ENCODE results near the gene SLC19A1.

The SLC19A1 gene

DNA sequence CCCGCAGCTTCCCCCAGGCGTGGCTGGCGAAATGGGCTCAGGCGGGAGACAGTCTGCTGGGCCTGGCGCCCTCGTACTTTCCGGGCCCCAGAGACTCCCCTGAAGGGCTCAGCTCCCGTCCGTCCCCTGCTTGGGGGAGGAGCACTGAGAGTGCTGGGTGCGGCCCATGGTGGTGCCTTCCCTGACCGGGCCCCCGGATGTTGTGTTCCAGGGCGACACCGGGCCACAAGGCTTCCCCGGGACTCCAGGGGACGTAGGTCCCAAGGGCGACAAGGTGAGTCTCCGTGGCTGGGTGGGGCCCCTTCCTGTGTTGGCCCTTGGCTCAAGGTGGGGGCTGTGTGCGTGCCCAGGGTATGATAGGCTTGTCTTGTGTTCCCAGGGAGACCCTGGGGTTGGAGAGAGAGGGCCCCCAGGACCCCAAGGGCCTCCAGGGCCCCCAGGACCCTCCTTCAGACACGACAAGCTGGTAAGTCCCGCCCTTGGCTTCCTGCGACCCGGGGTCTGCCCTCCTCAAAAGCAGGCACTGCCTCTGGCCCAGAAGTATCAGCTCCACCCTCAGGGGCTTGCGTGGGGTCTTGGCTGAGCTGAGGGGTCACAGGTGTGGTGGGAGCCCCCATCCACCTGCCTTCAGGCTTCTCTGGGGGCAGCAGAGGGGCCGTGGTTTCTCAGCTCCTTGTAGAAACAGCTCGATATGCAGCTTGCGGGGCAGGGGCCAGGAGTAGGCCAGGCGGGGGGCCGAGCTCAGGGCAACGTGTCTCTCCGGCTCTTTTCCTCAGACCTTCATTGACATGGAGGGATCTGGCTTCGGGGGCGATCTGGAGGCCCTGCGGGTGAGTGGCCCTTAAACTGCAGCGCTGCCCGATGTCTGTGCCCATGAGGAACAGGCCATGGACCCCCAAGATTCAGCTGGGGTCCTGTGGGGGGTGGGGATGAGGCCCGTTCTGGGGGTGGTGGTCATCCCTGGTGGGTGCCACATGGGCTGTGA, 62.3 kb downstream of the SLC19A1 start:
- no peak overlapping the region for H3K27ac Mint-ChIP-seq
- no peak for DNase-seq
- no peak overlapping the region for H3K4me3 Mint-ChIP-seq
- TF ChIP-seq, protein P1, sequence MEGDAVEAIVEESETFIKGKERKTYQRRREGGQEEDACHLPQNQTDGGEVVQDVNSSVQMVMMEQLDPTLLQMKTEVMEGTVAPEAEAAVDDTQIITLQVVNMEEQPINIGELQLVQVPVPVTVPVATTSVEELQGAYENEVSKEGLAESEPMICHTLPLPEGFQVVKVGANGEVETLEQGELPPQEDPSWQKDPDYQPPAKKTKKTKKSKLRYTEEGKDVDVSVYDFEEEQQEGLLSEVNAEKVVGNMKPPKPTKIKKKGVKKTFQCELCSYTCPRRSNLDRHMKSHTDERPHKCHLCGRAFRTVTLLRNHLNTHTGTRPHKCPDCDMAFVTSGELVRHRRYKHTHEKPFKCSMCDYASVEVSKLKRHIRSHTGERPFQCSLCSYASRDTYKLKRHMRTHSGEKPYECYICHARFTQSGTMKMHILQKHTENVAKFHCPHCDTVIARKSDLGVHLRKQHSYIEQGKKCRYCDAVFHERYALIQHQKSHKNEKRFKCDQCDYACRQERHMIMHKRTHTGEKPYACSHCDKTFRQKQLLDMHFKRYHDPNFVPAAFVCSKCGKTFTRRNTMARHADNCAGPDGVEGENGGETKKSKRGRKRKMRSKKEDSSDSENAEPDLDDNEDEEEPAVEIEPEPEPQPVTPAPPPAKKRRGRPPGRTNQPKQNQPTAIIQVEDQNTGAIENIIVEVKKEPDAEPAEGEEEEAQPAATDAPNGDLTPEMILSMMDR (IDR thresholded peaks at IDR 0.05) = no peak
- H3K36me3 Mint-ChIP-seq (ENCODE audit: low read depth) = peaks cover 36% of the 10 kb centered on the region
- H3K4me1 Mint-ChIP-seq = peaks cover 22% of the 10 kb centered on the region
- no peaks in the 10 kb centered on the region for H3K27me3 Mint-ChIP-seq (ENCODE audit: low read depth, poor library complexity)
- H3K9me3 Mint-ChIP-seq = no peaks in the 10 kb centered on the region

- no peak overlapping the region for H3K27ac Mint-ChIP-seq
- no peak overlapping the region for H3K4me3 Mint-ChIP-seq
- no peak for DNase-seq
- H3K9me3 Mint-ChIP-seq = no peaks in the 10 kb centered on the region
- peaks cover 26% of the 10 kb centered on the region for H3K4me1 Mint-ChIP-seq
- H3K27me3 Mint-ChIP-seq (ENCODE audit: low read depth, poor library complexity) = no peaks in the 10 kb centered on the region
- TF ChIP-seq, protein P1 (IDR thresholded peaks at IDR 0.05) = no peak
- peaks cover 34% of the 10 kb centered on the region for H3K36me3 Mint-ChIP-seq (ENCODE audit: low read depth)
These were observed 63.2 kb downstream of the SLC19A1 start for GRCh38 chr21:45478816-45479669.

- Mint-ChIP-seq H3K36me3 (ENCODE audit: low read depth) (peaks cover 29% of the 10 kb centered on the region), H3K27ac (peak overlapping the region; percentile 80), H3K4me3 (no peak overlapping the region), H3K27me3 (ENCODE audit: low read depth, poor library complexity) (no peaks in the 10 kb centered on the region), H3K9me3 (no peaks in the 10 kb centered on the region), H3K4me1 (peaks cover 27% of the 10 kb centered on the region)
- DNase-seq = peak; percentile 77
- TF ChIP-seq, protein P1 (IDR thresholded peaks at IDR 0.05) = peak; percentile 84
These were observed 64.0 kb downstream of the SLC19A1 start for GRCh38 chr21:45478115-45478801.

DNA sequence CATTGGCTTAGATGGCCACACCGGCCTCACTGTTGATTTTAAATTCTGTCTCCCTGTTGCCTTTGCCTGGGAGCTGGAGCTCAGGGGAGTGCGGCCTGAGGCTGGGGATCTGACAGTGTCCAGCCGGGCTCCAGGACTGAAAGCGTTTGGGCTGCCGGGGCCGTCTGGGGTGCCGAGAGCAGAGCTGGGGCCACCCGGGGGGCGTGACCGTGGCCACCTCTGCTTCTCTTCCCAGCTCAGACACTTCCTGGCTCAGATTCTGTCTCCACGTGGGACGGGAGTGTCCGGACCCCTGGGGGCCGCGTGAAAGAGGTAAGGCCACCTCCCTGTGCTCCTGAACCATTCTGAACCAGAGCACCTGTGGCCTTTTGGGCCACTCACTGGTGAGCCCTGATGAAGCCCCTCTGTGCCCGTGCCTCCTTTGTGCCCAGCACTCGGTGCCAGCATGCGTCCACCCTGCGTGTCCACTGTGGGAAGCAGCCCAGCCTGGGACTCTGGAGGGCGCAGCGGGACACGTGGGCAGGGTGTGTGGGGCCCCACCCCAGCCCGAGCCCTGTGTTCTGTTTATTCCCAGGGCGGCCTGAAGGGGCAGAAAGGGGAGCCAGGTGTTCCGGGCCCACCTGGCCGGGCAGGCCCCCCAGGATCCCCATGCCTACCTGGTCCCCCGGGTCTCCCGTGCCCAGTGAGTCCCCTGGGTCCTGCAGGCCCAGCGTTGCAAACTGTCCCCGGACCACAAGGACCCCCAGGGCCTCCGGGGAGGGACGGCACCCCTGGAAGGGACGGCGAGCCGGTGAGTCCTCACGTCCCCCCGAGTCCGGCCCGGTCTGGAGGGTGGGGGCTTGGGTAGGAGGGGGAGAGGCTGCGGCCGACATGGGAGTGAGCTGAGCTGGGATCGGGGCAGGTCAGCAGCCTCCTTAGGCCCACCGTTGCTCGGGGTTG, 64.8 kb downstream of the SLC19A1 start:
- Mint-ChIP-seq H3K36me3 (ENCODE audit: low read depth) (peaks cover 29% of the 10 kb centered on the region), H3K4me1 (peaks cover 31% of the 10 kb centered on the region), H3K27ac (peak overlapping the region; percentile 34), H3K27me3 (ENCODE audit: low read depth, poor library complexity) (no peaks in the 10 kb centered on the region), H3K4me3 (no peak overlapping the region), H3K9me3 (no peaks in the 10 kb centered on the region)
- TF ChIP-seq, protein P1 (IDR thresholded peaks at IDR 0.05) = no peak
- DNase-seq = no peak

GRCh38 chr21:45476582-45476981, 65.7 kb downstream of the SLC19A1 start:
- no peak for DNase-seq
- Mint-ChIP-seq H3K36me3 (ENCODE audit: low read depth) (peaks cover 29% of the 10 kb centered on the region), H3K27ac (peak overlapping the region; percentile 32), H3K9me3 (no peaks in the 10 kb centered on the region), H3K4me1 (peaks cover 38% of the 10 kb centered on the region), H3K27me3 (ENCODE audit: low read depth, poor library complexity) (no peaks in the 10 kb centered on the region), H3K4me3 (no peak overlapping the region)
- TF ChIP-seq, protein P1 (IDR thresholded peaks at IDR 0.05) = no peak

All from nephron progenitor cell (in vitro differentiated cells).